Measurements from ENCODE around the gene EXT2.

The EXT2 gene

GRCh38 chr11:44083906-44084305 lies 11.6 kb upstream of the EXT2 start:
- in situ Hi-C loops (cut with MboI; ENCODE audit: low sequenced_read_pairs), result no loop called here

- in situ Hi-C loops (cut with MboI; ENCODE audit: low sequenced_read_pairs), result no loop called here
Measured at GRCh38 chr11:44085330-44085729, 10.1 kb upstream of the EXT2 start.

DNA sequence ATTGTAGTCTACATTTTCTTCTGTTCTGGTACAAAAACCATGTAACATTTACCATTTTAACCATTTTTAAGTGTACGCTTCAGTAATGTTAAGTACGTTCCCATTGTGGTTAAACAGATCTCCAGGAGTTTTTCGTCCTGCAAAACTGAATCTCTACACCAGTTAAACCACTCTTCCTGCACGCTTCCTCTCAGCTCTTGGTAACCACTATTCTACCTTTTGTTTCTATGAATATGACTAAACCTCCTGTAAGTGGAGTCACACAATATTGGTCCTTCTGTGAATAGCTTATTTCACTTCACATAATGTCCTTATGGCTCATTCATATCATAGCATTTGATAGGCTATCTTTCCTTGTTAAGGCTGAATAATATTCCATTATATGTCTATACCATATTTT lies 7.1 kb upstream of the EXT2 start:
- in situ Hi-C loops (cut with MboI; ENCODE audit: low sequenced_read_pairs), result no loop called here

DNA sequence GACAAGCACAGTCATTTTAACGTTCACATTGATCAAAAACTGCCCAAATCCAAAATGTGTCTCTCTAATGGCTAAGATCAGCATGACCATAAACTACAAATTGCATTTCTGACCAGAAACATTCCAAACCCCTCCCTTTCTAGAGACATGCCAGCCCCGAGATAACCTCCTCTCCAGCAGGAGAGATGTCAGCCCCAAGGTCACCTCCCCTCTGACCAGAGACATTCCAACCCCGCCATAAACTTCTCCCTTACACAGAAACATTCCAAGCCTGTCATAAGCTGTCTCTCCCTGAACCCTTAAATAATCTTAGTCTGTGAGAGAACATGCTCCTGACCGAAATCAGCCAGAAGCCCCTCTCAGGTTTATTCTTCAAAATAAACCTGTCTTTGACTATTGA lies 6.6 kb upstream of the EXT2 start:
- in situ Hi-C loops (cut with MboI; ENCODE audit: low sequenced_read_pairs), result no loop called here

GRCh38 chr11:44090539-44090938 lies 4.9 kb upstream of the EXT2 start:
- in situ Hi-C loops (cut with MboI; ENCODE audit: low sequenced_read_pairs), result no loop called here

DNA sequence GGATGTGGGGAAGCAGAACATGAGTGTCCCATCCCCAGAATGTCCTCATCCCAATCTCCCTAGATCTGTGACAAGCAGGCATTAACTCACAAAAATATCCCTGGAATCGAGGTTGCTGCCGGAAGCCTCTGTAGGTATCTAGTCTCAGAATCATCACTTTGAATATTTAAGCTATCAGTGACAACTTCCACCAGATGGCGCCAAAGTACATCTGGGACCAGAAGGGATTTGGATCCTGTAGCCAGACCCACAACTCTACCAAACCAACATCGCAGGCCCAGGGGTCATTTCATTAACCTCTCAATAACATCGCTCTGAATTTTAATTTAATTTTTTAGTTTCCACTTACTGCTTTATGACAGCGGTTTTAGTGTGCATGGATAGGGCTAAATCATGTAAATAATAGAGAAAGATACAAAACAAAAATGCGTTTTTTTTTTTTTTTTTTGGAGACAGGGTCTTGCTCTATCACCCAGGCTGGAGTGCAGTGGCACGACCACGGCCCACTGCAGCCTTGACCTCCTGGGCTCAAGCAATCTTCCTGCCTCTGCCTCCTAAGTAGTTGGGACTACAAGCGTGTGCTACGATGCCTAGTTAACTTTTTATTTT lies 1.1 kb upstream of the EXT2 start:
- in situ Hi-C loops (cut with MboI; ENCODE audit: low sequenced_read_pairs), result no loop called here

GRCh38 chr11:44096360-44097185 lies 1.1 kb downstream of the EXT2 start:
- in situ Hi-C loops (cut with MboI; ENCODE audit: low sequenced_read_pairs), result no loop called here

- in situ Hi-C loops (cut with MboI; ENCODE audit: low sequenced_read_pairs), result no loop called here
Measured at GRCh38 chr11:44097821-44098220, 2.3 kb downstream of the EXT2 start.

DNA sequence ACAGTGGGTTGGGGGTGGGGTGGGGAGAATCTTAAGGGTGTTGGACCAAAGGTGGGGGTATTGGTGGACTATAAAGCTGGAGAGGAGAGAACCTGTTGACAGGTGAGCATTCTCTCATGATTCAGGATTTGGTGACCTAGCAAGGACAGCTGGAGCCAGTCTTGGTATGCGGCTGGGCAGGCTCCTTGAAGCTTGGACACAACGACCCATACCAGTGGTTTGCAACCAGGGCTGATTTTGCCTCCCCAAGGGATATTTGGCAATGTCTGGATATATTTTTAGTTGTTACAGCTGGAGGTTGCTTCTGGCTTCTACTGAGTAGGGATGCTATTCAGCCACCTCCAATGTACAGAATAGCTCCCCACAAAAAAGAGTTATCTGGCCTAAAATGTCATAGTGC lies 5.6 kb downstream of the EXT2 start:
- in situ Hi-C loops (cut with MboI; ENCODE audit: low sequenced_read_pairs), result loop anchor here (25.0 kb wide), 1 partner anchor 436 kb away; no protein-coding TSS in a partner anchor

- in situ Hi-C loops (cut with MboI; ENCODE audit: low sequenced_read_pairs), result loop anchor here (25.0 kb wide), 1 partner anchor 433 kb away; no protein-coding TSS in a partner anchor
Measured at GRCh38 chr11:44104481-44105294, 9.2 kb downstream of the EXT2 start.

DNA sequence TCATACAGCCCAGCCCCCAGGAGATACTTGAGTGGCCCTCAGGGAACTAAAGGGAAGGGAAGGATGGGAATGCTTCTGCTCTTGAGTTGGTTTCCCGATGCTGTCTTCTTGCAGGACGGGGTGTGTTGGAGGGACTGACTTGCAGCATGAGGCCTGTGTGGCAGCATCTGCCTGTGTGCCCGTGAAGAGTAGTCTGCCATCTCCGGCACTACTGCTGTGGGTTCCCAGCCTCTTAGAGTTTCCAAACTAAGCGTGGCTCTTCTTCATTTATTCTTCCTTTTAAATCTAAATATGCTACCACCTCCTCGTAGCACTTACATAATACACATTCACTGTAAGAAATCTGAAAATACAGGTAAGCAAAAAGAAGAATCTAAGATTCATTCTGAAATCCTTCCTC lies 12.8 kb downstream of the EXT2 start:
- in situ Hi-C loops (cut with MboI; ENCODE audit: low sequenced_read_pairs), result loop anchor here (25.0 kb wide), 1 partner anchor 429 kb away; no protein-coding TSS in a partner anchor

GRCh38 chr11:44110231-44110679 lies 14.8 kb downstream of the EXT2 start:
- in situ Hi-C loops (cut with MboI; ENCODE audit: low sequenced_read_pairs), result loop anchor here (25.0 kb wide), 1 partner anchor 427 kb away; no protein-coding TSS in a partner anchor

DNA sequence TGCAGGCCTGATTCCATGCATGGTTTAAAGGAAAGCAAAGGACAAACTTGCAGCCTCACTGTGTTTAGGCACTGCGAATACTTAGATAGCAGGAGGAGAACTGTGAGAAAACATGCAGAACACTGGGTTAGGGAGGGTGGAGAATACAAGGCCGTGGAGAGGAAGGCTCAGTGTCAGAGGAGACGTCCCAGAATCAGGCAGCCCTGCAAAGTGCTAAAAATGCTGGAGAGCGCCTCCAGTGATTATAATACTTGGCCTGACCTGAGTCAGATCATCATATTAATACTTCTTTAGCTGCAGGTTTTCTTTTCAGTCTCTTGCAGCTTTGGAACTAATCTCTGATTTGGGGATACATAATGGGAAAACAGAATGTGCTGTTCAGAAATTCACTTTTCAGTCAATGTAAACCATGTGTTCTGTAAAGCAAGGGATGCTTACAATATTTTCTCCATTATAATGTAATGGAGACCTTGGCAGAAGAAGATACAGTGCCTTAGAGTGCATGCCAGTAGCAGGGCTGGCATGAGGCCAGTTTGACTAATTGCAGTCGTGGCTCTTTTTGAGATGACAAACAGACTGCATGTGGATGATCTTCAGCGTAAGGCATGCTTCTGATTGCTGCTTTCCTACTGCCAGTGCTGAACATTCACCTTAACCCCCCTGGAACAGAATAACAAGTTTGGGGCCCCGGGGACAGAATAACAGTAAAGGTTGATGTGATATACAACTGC lies 16.8 kb downstream of the EXT2 start:
- in situ Hi-C loops (cut with MboI; ENCODE audit: low sequenced_read_pairs), result loop anchor here (25.0 kb wide), 1 partner anchor 425 kb away; no protein-coding TSS in a partner anchor

- in situ Hi-C loops (cut with MboI; ENCODE audit: low sequenced_read_pairs), result loop anchor here (25.0 kb wide), 1 partner anchor 424 kb away; no protein-coding TSS in a partner anchor
Measured at GRCh38 chr11:44113018-44113417, 17.5 kb downstream of the EXT2 start.

GRCh38 chr11:44113572-44113971 lies 18.1 kb downstream of the EXT2 start:
- in situ Hi-C loops (cut with MboI; ENCODE audit: low sequenced_read_pairs), result loop anchor here (25.0 kb wide), 1 partner anchor 424 kb away; no protein-coding TSS in a partner anchor

- in situ Hi-C loops (cut with MboI; ENCODE audit: low sequenced_read_pairs), result loop anchor here (25.0 kb wide), 1 partner anchor 421 kb away; no protein-coding TSS in a partner anchor
Measured at GRCh38 chr11:44116234-44116830, 20.9 kb downstream of the EXT2 start.

DNA sequence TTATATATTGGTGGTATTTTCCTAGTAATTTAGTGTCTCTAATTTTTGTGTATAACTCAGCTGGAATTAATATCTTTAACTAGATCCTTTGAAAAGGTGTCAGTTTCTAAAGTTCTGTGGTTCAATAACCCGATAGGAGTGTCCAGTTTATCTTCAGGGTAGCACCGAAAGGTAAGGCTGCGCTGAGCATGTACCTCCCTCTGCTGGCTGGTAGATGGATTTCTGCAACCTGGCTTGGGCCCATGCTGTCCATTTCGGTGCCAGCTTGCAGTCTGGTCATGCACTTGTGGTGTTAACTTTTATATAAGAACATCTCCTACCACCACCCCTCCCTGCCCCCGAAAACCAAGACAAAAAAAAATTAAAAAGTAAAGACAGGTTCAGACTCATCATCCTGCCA lies 24.7 kb downstream of the EXT2 start:
- in situ Hi-C loops (cut with MboI; ENCODE audit: low sequenced_read_pairs), result loop anchor here (25.0 kb wide), 1 partner anchor 417 kb away; no protein-coding TSS in a partner anchor

DNA sequence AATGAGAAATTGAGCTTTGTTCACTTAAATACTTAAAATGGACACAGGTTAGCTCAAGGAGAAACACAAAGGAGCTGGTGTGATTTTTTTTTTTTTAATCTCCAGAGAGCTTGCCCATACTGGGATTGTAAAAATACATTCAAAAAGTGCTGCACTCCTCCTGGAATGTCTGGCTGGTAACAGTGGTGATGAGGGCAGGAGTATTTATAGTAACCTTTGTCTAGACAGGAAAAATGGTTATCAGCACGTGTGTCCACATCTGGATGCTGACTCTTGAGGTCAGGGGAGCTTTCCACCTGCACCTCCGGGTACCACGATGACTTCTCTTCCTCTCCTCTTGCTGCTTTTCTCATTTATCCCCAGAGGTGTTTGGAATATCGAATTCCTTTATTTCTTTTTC lies 30.1 kb downstream of the EXT2 start:
- in situ Hi-C loops (cut with MboI; ENCODE audit: low sequenced_read_pairs), result no loop called here

- in situ Hi-C loops (cut with MboI; ENCODE audit: low sequenced_read_pairs), result no loop called here
Measured at GRCh38 chr11:44126304-44126703, 30.8 kb downstream of the EXT2 start.

GRCh38 chr11:44127130-44127529 lies 31.7 kb downstream of the EXT2 start:
- in situ Hi-C loops (cut with MboI; ENCODE audit: low sequenced_read_pairs), result no loop called here

All from HL-60/S4 treated with retinoic acid at 250 ng/mL for 4 days and 3 days (cell line).